Natural killer cell (primary cell): ENCODE data around the gene LARGE1. TPM values are rescaled to one million over a fixed set of nuclear protein-coding genes. Genes with fewer than 3 reads are reported as not detected.
A peak's percentile ranks its signal among the peaks of the same experiment; 100 is the strongest.

Experiments used
- ATAC-seq, 3 donors: fragments of 150-1000 bp in 2 of 3; fragments of 200-7000 bp in 1 of 3; cut with Tn5 transposase; 1 replicate in 1 of 3; 2 replicates in 2 of 3; pipeline ENCODE4 v1.10.0; 2021; ENCODE audit warnings: mild to moderate bottlenecking in 2 of 3, moderate library complexity in 2 of 3
- DNase-seq, 2 donors: peaks; one replicate each; pipeline versions ENCODE4 v3.0.0 to v3.0.0-alpha.2; 2013 to 2021; ENCODE audit warnings: mixed read lengths in 1 of 2
- H3K27ac ChIP-seq: one replicate; pipeline ENCODE4 v1.5.1; 2013; ENCODE audit warnings: mild to moderate bottlenecking, low read length
- H3K27me3 ChIP-seq: one replicate; pipeline ENCODE4 v1.6.1; 2013; ENCODE audit warnings: low read length; ENCODE audit not compliant: control insufficient read depth, insufficient read depth
- H3K36me3 ChIP-seq: one replicate; pipeline ENCODE4 v1.6.1; 2013; ENCODE audit warnings: low read length; ENCODE audit not compliant: control insufficient read depth, insufficient read depth
- H3K4me1 ChIP-seq: one replicate; pipeline ENCODE4 v1.6.1; 2013; ENCODE audit warnings: low read length; ENCODE audit not compliant: control insufficient read depth, insufficient read depth
- H3K4me3 ChIP-seq: one replicate; pipeline ENCODE4 v1.5.1; 2013; ENCODE audit warnings: low read length
- H3K9me3 ChIP-seq: one replicate; pipeline ENCODE4 v1.6.1; 2013; ENCODE audit warnings: low read length; ENCODE audit not compliant: control insufficient read depth, insufficient read depth
- H3K27ac Mint-ChIP-seq, 2 donors: one replicate each; pipeline ENCODE4 v1.8.0; 2022; ENCODE audit warnings: mild to moderate bottlenecking in 2 of 2, mixed read lengths in 2 of 2, moderate library complexity in 1 of 2
- H3K27me3 Mint-ChIP-seq, 2 donors: one replicate each; pipeline ENCODE4 v1.8.0; 2022; ENCODE audit warnings: low read depth in 2 of 2, mixed read lengths in 2 of 2
- H3K36me3 Mint-ChIP-seq: one replicate; pipeline ENCODE4 v1.8.0; 2022; ENCODE audit warnings: mixed read lengths
- H3K4me1 Mint-ChIP-seq, 2 donors: one replicate each; pipeline ENCODE4 v1.8.0; 2022; ENCODE audit warnings: mixed read lengths in 2 of 2
- H3K4me3 Mint-ChIP-seq: one replicate; pipeline ENCODE4 v1.8.0; 2022; ENCODE audit warnings: mild to moderate bottlenecking, moderate library complexity, mixed read lengths
- H3K9me3 Mint-ChIP-seq, 2 donors: one replicate each; pipeline ENCODE4 v1.8.0; 2022; ENCODE audit warnings: mixed read lengths in 2 of 2
- WGBS: methylation state at CpG from one replicate; pipeline ENCODE4 v1.1.7; 2013; ENCODE audit warnings: missing lambda C conversion rate; ENCODE audit not compliant: insufficient coverage; 5-methylcytosine and 5-hydroxymethylcytosine counted together
- intact Hi-C: fragments of 100-400 bp; cut with micrococcal nuclease; formaldehyde crosslinking; loops from one replicate; pipeline ENCODE4 v1.14.2; 2022
- total RNA-seq, 4 donors: library from RNA; stranded (reverse); fragments of 120-200 nt in 1 of 4; gene quantifications; one replicate each; pipeline versions ENCODE4 v1.2.3 to v1.2.4, GENCODE V29; 2013 to 2022
- TF ChIP-seq, protein P1 (sequence below): fragments of 200-600 bp; IDR thresholded peaks from one replicate; pipeline ENCODE4 v1.8.0; 2022; ENCODE audit warnings: antibody characterized with exemption

LARGE1 gene
- total RNA-seq, 3 donors from 2014 or later (not counting 1 experiment from before 2014, with no cell fraction given), result 2.6 to 11.6 (median 4.1) TPM

DNA sequence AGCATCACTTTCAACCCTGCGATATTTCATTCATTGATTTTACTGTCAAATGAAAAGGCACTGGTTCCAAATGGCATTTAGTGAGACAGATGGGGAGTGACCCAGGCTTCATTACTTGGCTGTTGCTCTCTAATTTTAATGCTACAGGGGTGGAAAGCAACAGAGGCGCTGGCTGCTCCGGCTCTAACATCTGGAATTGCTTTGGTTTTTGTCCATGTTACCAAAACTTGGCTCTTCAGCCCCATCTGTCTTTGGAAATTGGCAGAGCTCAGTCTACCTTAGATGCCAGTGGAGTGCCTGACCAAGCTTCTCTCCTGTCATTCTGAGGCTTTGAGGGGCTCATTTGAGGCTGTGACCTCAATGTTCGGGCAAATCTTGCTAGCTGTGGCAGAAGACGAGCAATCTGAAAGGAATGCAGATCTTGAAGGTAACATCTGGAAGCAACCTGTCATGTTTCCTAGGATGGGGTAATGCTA lies 452.6 kb downstream of the LARGE1 start:
- H3K4me1 ChIP-seq, result no peaks in the 10 kb centered on the region
- no peaks in the 10 kb centered on the region for H3K36me3 Mint-ChIP-seq
- TF ChIP-seq, protein P1, sequence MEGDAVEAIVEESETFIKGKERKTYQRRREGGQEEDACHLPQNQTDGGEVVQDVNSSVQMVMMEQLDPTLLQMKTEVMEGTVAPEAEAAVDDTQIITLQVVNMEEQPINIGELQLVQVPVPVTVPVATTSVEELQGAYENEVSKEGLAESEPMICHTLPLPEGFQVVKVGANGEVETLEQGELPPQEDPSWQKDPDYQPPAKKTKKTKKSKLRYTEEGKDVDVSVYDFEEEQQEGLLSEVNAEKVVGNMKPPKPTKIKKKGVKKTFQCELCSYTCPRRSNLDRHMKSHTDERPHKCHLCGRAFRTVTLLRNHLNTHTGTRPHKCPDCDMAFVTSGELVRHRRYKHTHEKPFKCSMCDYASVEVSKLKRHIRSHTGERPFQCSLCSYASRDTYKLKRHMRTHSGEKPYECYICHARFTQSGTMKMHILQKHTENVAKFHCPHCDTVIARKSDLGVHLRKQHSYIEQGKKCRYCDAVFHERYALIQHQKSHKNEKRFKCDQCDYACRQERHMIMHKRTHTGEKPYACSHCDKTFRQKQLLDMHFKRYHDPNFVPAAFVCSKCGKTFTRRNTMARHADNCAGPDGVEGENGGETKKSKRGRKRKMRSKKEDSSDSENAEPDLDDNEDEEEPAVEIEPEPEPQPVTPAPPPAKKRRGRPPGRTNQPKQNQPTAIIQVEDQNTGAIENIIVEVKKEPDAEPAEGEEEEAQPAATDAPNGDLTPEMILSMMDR, result no peak
- H3K36me3 ChIP-seq, result no peaks in the 10 kb centered on the region
- intact Hi-C loops, result no loop called here
- DNase-seq, result no peak
- H3K27ac Mint-ChIP-seq, result no peak overlapping the region
- no peaks in the 10 kb centered on the region for H3K27me3 ChIP-seq
- H3K27me3 Mint-ChIP-seq, result peaks cover 0 to 3% of the 10 kb centered on the region in 2 donors
- H3K9me3 Mint-ChIP-seq, result peaks cover 0 to 4% of the 10 kb centered on the region in 2 donors
- H3K9me3 ChIP-seq, result no peaks in the 10 kb centered on the region
- H3K4me3 Mint-ChIP-seq, result no peak overlapping the region
- H3K27ac ChIP-seq, result no peak overlapping the region
- no peaks in the 10 kb centered on the region for H3K4me1 Mint-ChIP-seq
- ATAC-seq, result no peak
- H3K4me3 ChIP-seq, result no peak overlapping the region
- WGBS, result 91% methylated on average over 5 of the region's 5 CpGs

DNA sequence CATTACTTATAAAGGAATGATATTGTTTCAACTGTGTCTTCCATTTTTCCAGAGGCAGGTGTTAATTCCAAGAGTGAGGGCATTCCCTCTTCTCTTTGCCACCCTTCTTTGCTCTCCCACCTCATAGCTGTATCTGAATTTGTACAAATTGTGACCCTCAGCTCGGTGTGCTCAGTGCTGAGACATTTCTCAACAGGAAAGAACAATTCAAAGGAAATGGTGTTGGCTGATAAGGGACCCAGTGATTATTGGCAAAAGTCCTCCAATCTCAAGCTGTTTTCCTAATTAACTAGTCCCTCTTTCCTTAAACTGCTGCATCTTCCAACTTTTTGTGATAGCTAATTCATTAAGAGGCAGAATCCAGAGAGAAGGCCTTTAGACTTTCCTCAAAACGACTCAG lies 453.2 kb downstream of the LARGE1 start:
- Histone ChIP-seq H3K27ac (no peak overlapping the region), H3K36me3 (no peaks in the 10 kb centered on the region), H3K4me1 (no peaks in the 10 kb centered on the region), H3K9me3 (no peaks in the 10 kb centered on the region), H3K4me3 (no peak overlapping the region), H3K27me3 (no peaks in the 10 kb centered on the region)
- H3K9me3 Mint-ChIP-seq, result peaks cover 0 to 4% of the 10 kb centered on the region in 2 donors
- H3K4me1 Mint-ChIP-seq, result no peaks in the 10 kb centered on the region
- TF ChIP-seq, protein P1, result no peak
- H3K27me3 Mint-ChIP-seq, result peaks cover 0 to 3% of the 10 kb centered on the region in 2 donors
- no peak overlapping the region for H3K4me3 Mint-ChIP-seq
- WGBS, result 29% methylated on average over 2 of the region's 2 CpGs
- H3K27ac Mint-ChIP-seq, result no peak overlapping the region
- intact Hi-C loops, result no loop called here
- DNase-seq (no peak), ATAC-seq (no peak)
- no peaks in the 10 kb centered on the region for H3K36me3 Mint-ChIP-seq

DNA sequence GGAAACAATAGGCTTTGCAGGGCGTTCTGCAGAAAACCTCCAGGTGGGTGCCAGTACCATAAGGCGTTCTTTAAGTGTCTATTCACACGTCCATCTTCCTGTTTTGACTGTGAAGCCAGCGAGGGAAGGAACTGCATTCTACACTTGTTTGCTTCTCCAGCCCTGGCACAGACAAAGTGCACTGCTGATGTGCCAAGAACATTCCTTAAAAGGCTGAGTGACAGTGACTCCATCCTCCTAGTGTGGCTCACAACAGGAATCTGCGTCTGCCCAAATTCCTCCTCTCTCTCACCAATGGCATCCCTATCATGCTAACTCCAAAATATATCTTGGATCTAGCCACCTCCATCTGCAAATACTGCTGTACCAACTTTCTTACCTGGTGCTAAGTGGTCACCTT lies 454.7 kb downstream of the LARGE1 start:
- H3K27ac Mint-ChIP-seq, result no peak overlapping the region
- H3K4me1 ChIP-seq, result no peaks in the 10 kb centered on the region
- TF ChIP-seq, protein P1, result no peak
- no peaks in the 10 kb centered on the region for H3K9me3 ChIP-seq
- H3K36me3 Mint-ChIP-seq, result no peaks in the 10 kb centered on the region
- intact Hi-C loops, result no loop called here
- H3K4me1 Mint-ChIP-seq, result no peaks in the 10 kb centered on the region
- no peaks in the 10 kb centered on the region for H3K27me3 ChIP-seq
- peaks cover 0 to 4% of the 10 kb centered on the region in 2 donors for H3K9me3 Mint-ChIP-seq
- no peaks in the 10 kb centered on the region for H3K36me3 ChIP-seq
- no peak overlapping the region for H3K4me3 Mint-ChIP-seq
- H3K27me3 Mint-ChIP-seq, result peaks cover 0 to 3% of the 10 kb centered on the region in 2 donors
- WGBS, result 42% methylated on average over 5 of the region's 5 CpGs
- no peak for ATAC-seq
- DNase-seq, result no peak
- H3K4me3 ChIP-seq, result no peak overlapping the region
- H3K27ac ChIP-seq, result no peak overlapping the region

DNA sequence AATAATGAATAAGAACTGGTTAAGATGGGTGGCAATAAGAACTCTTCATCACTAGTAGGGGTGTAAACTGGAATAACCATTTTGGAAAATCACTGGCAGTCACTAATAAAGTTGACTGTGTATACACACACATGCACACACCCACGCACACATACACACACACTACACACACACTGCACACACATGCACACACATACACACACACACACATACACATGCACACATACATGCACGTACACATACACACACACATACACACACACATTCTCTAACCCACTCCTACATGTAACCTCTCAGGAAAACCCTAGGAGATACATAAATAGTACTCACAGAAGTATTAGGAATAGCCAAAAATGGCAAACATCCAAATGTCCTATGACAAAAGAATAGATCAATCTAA lies 455.6 kb downstream of the LARGE1 start:
- peaks cover 0 to 4% of the 10 kb centered on the region in 2 donors for H3K9me3 Mint-ChIP-seq
- no peak overlapping the region for H3K4me3 Mint-ChIP-seq
- H3K27me3 ChIP-seq, result no peaks in the 10 kb centered on the region
- ATAC-seq (peak in 1 of 3 donors; percentile 41), DNase-seq (no peak)
- H3K9me3 ChIP-seq, result no peaks in the 10 kb centered on the region
- intact Hi-C loops, result no loop called here
- H3K4me1 ChIP-seq, result no peaks in the 10 kb centered on the region
- TF ChIP-seq, protein P1, result no peak
- no peak overlapping the region for H3K27ac Mint-ChIP-seq
- H3K27ac ChIP-seq, result no peak overlapping the region
- WGBS, result 93% methylated on average over 2 of the region's 2 CpGs
- H3K36me3 ChIP-seq, result no peaks in the 10 kb centered on the region
- H3K36me3 Mint-ChIP-seq, result no peaks in the 10 kb centered on the region
- H3K4me3 ChIP-seq, result no peak overlapping the region
- H3K27me3 Mint-ChIP-seq, result peaks cover 0 to 3% of the 10 kb centered on the region in 2 donors
- no peaks in the 10 kb centered on the region for H3K4me1 Mint-ChIP-seq
